Transverse colon (tissue), 3 donors: ENCODE data around the gene WNT4.

Experiments used
- CTCF ChIP-seq, 5 experiments: fragments of 200-600 bp in 3 of 5; fragments of 450-650 bp in 2 of 5; sonication (generic) in 3 of 5; IDR thresholded peaks; 1 replicate in 2 of 5; 2 replicates in 3 of 5; pipeline ENCODE4 v1.5.1; 2016 to 2017; ENCODE audit warnings: antibody characterized with exemption in 5 of 5, inconsistent platforms in 3 of 5, mild to moderate bottlenecking in 2 of 5, moderate library complexity in 1 of 5
- EP300 ChIP-seq: sonication (generic); formaldehyde crosslinking; IDR thresholded peaks from one replicate; pipeline ENCODE4 v1.6.1; 2017; ENCODE audit warnings: antibody characterized with exemption, low read depth

GRCh38 chr1:22182715-22183114, 39.8 kb upstream of the WNT4 start:
- TF ChIP-seq CTCF (IDR thresholded peaks at IDR 0.05) = no peak
- TF ChIP-seq EP300 = no peak
